GM23248 (cell line): Measurements from ENCODE around the gene PPWD1.

Source experiments
- EZH2 ChIP-seq: fragments of 200-600 bp; sonication (generic); IDR thresholded peaks from 2 replicates; pipeline ENCODE4 v1.6.1; 2018; ENCODE audit warnings: antibody characterized with exemption, mild to moderate bottlenecking; ENCODE audit not compliant: insufficient read depth, poor library complexity, severe bottlenecking
- EZH2phosphoT487 ChIP-seq: fragments of 200-600 bp; sonication (generic); IDR thresholded peaks from 2 replicates; pipeline ENCODE4 v1.6.1; 2018; ENCODE audit warnings: antibody characterized with exemption, moderate library complexity, mild to moderate bottlenecking, low read depth; ENCODE audit not compliant: insufficient read depth

DNA sequence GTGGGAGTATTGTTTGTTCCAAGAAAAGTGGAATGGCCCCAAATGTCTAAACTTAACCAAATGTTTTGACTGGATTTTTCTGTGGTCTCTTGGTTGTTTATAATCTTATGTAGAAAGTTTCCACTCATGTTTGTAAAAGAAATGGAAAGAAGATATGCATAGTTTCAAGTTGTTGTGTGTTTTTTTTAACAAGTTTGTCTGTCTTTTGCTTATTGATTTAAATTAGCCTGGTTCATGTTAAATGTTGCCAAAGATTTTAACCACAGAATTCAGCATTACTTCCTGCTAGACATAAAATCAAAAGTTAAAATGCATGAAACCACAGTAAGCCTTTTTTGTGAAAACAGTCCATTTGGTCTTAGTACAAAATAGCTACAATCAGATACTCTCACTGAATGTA, 14.0 kb downstream of the PPWD1 start:
- TF ChIP-seq EZH2 (no peak), EZH2phosphoT487 (no peak)
